ENCODE measurements around the gene SAXO2.
"Not testable (repeated sequence)": the region's sequence is repeated elsewhere in the genome, so short reads cannot be mapped to it uniquely, and the experiment has no call there.

- TF ChIP-seq CTCF (IDR thresholded peaks at IDR 0.05; ENCODE audit: extremely low read depth in 1 of 2, insufficient read depth in 1 of 2, low read depth in 1 of 2, low read length in 2 of 2); POLR2A (IDR thresholded peaks at IDR 0.05; ENCODE audit: low read depth, low read length); JUN (IDR thresholded peaks at IDR 0.05; ENCODE audit: borderline replicate concordance, insufficient read depth, insufficient read length, low read depth); EZH2 (IDR thresholded peaks at IDR 0.05; ENCODE audit: borderline replicate concordance, low read depth, low read length, severe bottlenecking); MAX (IDR thresholded peaks at IDR 0.05; ENCODE audit: insufficient read depth, insufficient read length); FOS (IDR thresholded peaks at IDR 0.05; ENCODE audit: borderline replicate concordance, insufficient read depth, low read length); POLR2AphosphoS5 (IDR thresholded peaks at IDR 0.05; ENCODE audit: insufficient read depth, low read depth, low read length); MYC (IDR thresholded peaks at IDR 0.05; ENCODE audit: low read depth, low read length): not testable (repeated sequence)
Measured at GRCh38 chr15:82216092-82216491, 46.5 kb upstream of the SAXO2 start.
